OCI-LY3 (cell line): ENCODE measurements around the gene HOXD3.

Experiments
- H2AFZ ChIP-seq: fragments of 200-600, 300-600 bp; shearing (Covaris generic); 2 replicates; pipeline ENCODE4 v1.6.0; 2014; ENCODE audit warnings: antibody characterized with exemption, low read depth, low read length
- H3K27ac ChIP-seq: fragments of 200-600, 300-600 bp; sonication (generic); 2 replicates; pipeline ENCODE4 v1.5.1; 2014; ENCODE audit warnings: mild to moderate bottlenecking, low read length, moderate library complexity, mixed read lengths
- H3K27me3 ChIP-seq: fragments of 200-600, 300-600 bp; sonication (generic); 2 replicates; pipeline ENCODE4 v1.6.1; 2014; ENCODE audit warnings: low read depth, low read length, mixed read lengths
- H3K36me3 ChIP-seq: fragments of 200-600, 300-600 bp; sonication (generic); replicated peaks from 2 replicates; pipeline ENCODE3; 2014; ENCODE audit warnings: low read depth, low read length, mixed read lengths
- H3K4me1 ChIP-seq: fragments of 300-600, 200-600 bp; sonication (generic); 2 replicates; pipeline ENCODE4 v1.6.1; 2014; ENCODE audit warnings: low read length, mixed read lengths
- H3K4me2 ChIP-seq: fragments of 200-600, 300-600 bp; sonication (generic); 2 replicates; pipeline ENCODE4 v1.6.1; 2014; ENCODE audit warnings: low read length, mixed read lengths
- H3K4me3 ChIP-seq: fragments of 300-600, 200-600 bp; sonication (generic); 2 replicates; pipeline ENCODE4 v1.5.1; 2014; ENCODE audit warnings: antibody characterized with exemption, mild to moderate bottlenecking, low read length, moderate library complexity
- H3K79me2 ChIP-seq: fragments of 300-600, 200-600 bp; shearing (Covaris generic); 2 replicates; pipeline ENCODE4 v1.6.1; 2014; ENCODE audit warnings: mild to moderate bottlenecking, low read length, mixed read lengths
- H3K9ac ChIP-seq: fragments of 300-600, 200-600 bp; shearing (Covaris generic); 2 replicates; pipeline ENCODE4 v1.6.0; 2014; ENCODE audit warnings: mild to moderate bottlenecking, low read length, moderate library complexity
- H3K9me3 ChIP-seq: fragments of 200-600, 300-600 bp; shearing (Covaris generic); 2 replicates; pipeline ENCODE4 v1.6.1; 2014; ENCODE audit warnings: low read length, mixed read lengths; ENCODE audit not compliant: insufficient read depth
- H4K20me1 ChIP-seq: fragments of 200-600, 300-600 bp; sonication (generic); 2 replicates; pipeline ENCODE4 v1.6.1; 2016; ENCODE audit warnings: low read length, mixed read lengths; ENCODE audit not compliant: insufficient read depth
- CTCF ChIP-seq: fragments of 200-600, 300-600 bp; sonication (generic); IDR thresholded peaks from 2 replicates; pipeline ENCODE4 v1.5.1; 2014; ENCODE audit warnings: antibody characterized with exemption, low read length, low read depth
- EZH2phosphoT487 ChIP-seq: fragments of 200-600 bp; shearing (Covaris generic); IDR thresholded peaks from 2 replicates; pipeline ENCODE4 v1.6.1; 2018; ENCODE audit warnings: antibody characterized with exemption, mixed run types, low read depth

The HOXD3 gene

DNA sequence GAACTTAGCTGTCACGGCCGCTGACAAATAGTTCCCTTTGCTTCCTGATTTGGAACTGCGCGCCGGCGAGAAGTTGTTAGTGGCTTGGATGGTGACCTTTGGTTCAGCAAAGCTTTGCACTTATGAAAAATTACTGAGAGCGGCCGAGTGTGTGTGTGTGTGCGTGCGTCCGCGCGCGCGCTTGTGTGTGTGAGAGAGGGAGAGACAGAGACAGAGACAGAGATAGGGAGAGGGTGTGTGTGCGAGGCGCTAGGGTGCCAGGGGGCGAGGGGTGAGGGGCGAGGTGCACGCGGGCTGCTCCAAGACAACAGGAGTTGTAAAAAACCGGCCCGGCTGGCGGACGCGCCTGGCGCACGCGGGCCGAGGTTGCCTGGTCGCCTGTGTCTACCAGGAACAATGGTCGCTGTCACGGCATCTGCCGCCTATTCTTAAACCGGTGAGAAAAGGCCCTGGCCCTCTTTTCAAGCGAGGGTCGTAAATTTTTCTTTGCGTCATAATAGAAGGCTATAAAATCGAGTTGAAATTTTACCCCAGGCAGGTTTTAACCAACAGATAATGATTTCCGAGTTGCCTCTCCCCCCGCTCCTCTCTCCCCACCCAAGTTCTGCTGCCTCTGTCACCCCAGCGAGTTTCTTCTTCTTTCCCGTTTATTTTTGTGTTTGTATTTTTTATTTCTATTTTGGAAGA lies 535 bp downstream of the HOXD3 start:
- Histone ChIP-seq H3K9me3 (no peaks in the 10 kb centered on the region), H3K4me3 (no peak overlapping the region), H3K36me3 (no peaks in the 10 kb centered on the region), H4K20me1 (no peaks in the 10 kb centered on the region), H3K27me3 (no peaks in the 10 kb centered on the region), H2AFZ (no peak overlapping the region), H3K4me2 (no peak overlapping the region), H3K79me2 (no peaks in the 10 kb centered on the region), H3K27ac (no peak overlapping the region), H3K4me1 (no peaks in the 10 kb centered on the region), H3K9ac (no peak overlapping the region)
- TF ChIP-seq EZH2phosphoT487, result no peak
- no peak for TF ChIP-seq CTCF

- H3K79me2 ChIP-seq, result no peaks in the 10 kb centered on the region
- H4K20me1 ChIP-seq, result no peaks in the 10 kb centered on the region
- no peak overlapping the region for H3K4me3 ChIP-seq
- no peaks in the 10 kb centered on the region for H3K27me3 ChIP-seq
- H3K27ac ChIP-seq, result no peak overlapping the region
- no peaks in the 10 kb centered on the region for H3K9me3 ChIP-seq
- no peaks in the 10 kb centered on the region for H3K36me3 ChIP-seq
- no peak overlapping the region for H2AFZ ChIP-seq
- no peaks in the 10 kb centered on the region for H3K4me1 ChIP-seq
- no peak overlapping the region for H3K4me2 ChIP-seq
- no peak overlapping the region for H3K9ac ChIP-seq
- TF ChIP-seq CTCF, result no peak
- no peak for TF ChIP-seq EZH2phosphoT487
Observed at GRCh38 chr2:176158186-176158591, 1.1 kb downstream of the HOXD3 start.

DNA sequence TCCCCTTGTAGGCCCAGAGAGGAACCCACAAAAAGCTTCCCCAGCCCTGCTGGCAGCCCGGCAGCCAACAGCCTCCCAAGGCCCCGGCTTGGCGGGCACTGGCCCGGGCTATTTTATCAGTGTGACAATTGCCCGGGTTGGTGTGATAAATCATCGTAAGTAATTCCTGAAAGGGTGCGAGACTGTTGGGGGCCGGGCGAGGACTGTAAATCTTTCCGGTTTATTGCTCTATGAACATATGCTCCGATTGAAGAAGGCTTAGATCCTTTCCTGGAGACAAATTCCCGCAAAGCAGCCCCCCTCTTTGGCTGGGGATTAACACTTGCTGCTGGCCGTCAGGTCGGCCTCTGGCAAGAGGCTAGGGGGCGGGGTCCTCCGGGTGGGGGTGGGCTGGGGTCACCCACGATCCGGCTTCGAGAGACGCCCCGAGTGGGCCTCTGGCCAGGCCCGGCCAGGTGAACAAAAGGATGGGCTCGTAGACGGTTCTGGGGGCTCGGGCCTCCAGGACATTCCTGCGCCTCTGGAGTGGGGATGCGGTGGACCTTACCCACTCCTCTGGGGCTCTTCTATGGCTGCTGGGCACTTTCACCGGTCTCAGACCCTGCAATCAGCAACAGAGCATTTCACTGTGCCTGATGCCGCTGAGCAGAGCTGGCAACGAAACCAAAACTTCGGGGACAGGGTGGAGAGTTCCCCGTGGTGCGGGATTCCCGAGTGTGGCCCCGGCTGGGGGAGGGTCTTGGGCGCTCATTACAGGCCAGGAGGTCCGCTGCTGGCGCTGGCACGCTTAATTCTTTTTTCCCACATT lies 2.0 kb downstream of the HOXD3 start:
- H3K4me1 ChIP-seq, result no peaks in the 10 kb centered on the region
- H3K4me2 ChIP-seq, result no peak overlapping the region
- TF ChIP-seq EZH2phosphoT487 (no peak), CTCF (no peak)
- H3K4me3 ChIP-seq, result no peak overlapping the region
- no peak overlapping the region for H2AFZ ChIP-seq
- H3K9me3 ChIP-seq, result no peaks in the 10 kb centered on the region
- H4K20me1 ChIP-seq, result no peaks in the 10 kb centered on the region
- no peaks in the 10 kb centered on the region for H3K79me2 ChIP-seq
- no peaks in the 10 kb centered on the region for H3K36me3 ChIP-seq
- H3K9ac ChIP-seq, result no peak overlapping the region
- no peak overlapping the region for H3K27ac ChIP-seq
- no peaks in the 10 kb centered on the region for H3K27me3 ChIP-seq

- Histone ChIP-seq H3K36me3 (no peaks in the 10 kb centered on the region), H3K4me3 (no peak overlapping the region), H3K9ac (no peak overlapping the region), H2AFZ (no peak overlapping the region), H3K4me1 (no peaks in the 10 kb centered on the region), H3K4me2 (no peak overlapping the region), H3K9me3 (no peaks in the 10 kb centered on the region), H3K79me2 (no peaks in the 10 kb centered on the region), H3K27ac (no peak overlapping the region), H4K20me1 (no peaks in the 10 kb centered on the region), H3K27me3 (no peaks in the 10 kb centered on the region)
- TF ChIP-seq CTCF (no peak), EZH2phosphoT487 (no peak)
Observed at GRCh38 chr2:176159663-176160250, 2.6 kb downstream of the HOXD3 start.
